ENCODE data around the gene FKBP5.

Gene FKBP5

DNA sequence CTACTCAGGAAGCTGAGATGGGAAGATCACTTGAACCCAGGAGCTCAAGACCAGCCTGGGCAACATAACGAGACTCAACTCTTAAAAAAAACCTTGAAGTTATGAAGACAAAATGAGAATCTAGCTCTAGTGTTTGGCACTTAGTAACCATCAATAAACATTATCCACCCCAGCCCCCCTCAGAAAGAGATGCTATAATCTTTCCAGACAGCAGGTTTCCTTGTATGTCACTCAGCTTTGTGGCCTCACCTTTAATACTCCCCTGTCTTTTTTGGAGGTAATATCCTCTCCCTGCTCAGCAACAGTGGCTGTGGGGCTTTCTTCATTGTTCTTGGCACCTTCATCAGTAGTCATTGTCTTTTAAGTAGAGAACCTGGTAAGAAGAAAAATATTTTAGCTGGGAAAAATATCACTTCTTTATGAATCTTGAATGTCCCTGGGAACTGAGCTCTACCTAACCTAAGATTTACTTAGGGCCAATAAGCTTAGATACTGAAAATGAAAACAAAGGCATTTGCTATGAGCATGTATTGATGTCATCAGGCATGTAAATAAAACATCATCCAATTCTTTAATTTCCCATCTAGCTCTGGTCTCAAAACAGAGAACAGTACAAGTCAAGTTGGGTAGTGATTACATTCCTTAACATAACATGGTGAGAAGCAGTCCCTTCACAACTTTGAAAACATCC, 46.1 kb downstream of the FKBP5 start:
- DNase-seq (ENCODE audit: low read depth), result no peak
- no peak overlapping the region for H3K4me3 ChIP-seq (ENCODE audit: low read depth, low read length)
- TF ChIP-seq, protein P1, sequence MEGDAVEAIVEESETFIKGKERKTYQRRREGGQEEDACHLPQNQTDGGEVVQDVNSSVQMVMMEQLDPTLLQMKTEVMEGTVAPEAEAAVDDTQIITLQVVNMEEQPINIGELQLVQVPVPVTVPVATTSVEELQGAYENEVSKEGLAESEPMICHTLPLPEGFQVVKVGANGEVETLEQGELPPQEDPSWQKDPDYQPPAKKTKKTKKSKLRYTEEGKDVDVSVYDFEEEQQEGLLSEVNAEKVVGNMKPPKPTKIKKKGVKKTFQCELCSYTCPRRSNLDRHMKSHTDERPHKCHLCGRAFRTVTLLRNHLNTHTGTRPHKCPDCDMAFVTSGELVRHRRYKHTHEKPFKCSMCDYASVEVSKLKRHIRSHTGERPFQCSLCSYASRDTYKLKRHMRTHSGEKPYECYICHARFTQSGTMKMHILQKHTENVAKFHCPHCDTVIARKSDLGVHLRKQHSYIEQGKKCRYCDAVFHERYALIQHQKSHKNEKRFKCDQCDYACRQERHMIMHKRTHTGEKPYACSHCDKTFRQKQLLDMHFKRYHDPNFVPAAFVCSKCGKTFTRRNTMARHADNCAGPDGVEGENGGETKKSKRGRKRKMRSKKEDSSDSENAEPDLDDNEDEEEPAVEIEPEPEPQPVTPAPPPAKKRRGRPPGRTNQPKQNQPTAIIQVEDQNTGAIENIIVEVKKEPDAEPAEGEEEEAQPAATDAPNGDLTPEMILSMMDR (conservative IDR thresholded peaks at IDR 0.05; ENCODE audit: low read depth, low read length), result no peak

DNA sequence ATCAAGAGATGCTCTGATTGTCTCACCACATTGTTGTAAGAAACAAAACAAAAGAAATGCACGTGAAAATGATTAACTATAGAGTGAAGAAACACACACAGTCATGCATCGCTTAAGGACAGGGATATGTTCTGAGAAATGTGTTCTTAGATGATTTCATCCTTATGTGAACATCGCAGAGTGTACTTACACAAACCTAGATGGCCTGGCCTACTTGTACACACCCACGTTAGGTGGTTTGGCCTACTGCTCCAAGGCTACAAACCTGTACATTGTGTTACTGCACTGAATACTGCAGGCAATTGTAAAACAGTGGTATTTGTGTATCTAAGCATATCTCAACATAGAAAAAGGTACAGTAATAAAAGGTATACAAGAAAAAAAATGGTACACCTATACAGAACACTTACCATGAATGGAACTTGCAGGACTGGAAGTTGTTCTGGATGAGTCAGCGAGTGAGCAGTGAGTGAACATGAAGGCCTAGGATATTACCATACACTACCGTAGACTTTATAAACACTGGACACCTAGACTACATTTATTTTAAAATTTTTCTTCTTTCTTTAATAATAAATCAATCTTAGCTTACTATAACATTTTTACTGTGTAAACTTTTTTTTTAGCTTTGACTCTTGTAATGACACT, 48.6 kb downstream of the FKBP5 start:
- DNase-seq (ENCODE audit: low read depth), result no peak
- TF ChIP-seq, protein P1 (conservative IDR thresholded peaks at IDR 0.05; ENCODE audit: low read depth, low read length), result no peak
- H3K4me3 ChIP-seq (ENCODE audit: low read depth, low read length), result no peak overlapping the region

DNA sequence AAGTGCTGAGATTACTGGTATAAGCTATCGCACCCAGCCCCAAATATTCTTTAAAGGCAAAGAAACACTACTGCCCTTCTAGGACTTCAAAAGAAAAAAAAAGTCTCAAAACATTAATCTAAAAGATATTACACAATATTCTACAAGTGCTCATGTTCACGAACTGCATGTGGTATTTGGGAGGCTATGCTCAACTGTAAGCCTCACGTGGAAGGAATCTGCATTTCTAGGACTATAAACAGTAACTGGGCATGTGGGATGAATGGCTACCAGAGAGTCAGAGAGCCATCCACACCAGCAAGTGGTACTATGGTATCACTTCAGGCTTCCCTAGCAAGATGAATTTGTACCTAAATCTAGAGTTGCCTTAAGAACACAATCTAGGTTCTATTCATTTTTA, 50.0 kb downstream of the FKBP5 start:
- no peak for DNase-seq (ENCODE audit: low read depth)
- H3K4me3 ChIP-seq (ENCODE audit: low read depth, low read length), result no peak overlapping the region
- TF ChIP-seq, protein P1 (conservative IDR thresholded peaks at IDR 0.05; ENCODE audit: low read depth, low read length), result no peak

DNA sequence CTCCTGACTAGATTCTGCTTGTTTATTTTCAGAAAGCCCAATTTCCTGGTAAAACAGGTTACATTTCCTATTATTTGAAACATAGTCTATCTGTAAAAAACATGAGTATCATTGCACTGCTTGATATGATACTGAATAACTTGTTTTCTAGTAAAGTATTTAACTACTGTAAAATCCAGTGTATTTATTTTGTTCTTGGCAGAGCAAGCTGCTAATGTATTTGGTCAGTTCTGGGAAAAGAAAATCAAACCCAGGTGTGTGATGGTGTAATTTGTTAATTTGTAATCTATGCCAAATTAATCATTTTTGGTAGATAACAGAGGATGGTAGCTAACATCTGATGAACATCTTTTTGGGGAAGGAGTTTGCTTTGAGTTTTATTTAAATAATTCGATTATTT, 50.8 kb downstream of the FKBP5 start:
- no peak for DNase-seq (ENCODE audit: low read depth)
- no peak overlapping the region for H3K4me3 ChIP-seq (ENCODE audit: low read depth, low read length)
- TF ChIP-seq, protein P1 (conservative IDR thresholded peaks at IDR 0.05; ENCODE audit: low read depth, low read length), result no peak

DNA sequence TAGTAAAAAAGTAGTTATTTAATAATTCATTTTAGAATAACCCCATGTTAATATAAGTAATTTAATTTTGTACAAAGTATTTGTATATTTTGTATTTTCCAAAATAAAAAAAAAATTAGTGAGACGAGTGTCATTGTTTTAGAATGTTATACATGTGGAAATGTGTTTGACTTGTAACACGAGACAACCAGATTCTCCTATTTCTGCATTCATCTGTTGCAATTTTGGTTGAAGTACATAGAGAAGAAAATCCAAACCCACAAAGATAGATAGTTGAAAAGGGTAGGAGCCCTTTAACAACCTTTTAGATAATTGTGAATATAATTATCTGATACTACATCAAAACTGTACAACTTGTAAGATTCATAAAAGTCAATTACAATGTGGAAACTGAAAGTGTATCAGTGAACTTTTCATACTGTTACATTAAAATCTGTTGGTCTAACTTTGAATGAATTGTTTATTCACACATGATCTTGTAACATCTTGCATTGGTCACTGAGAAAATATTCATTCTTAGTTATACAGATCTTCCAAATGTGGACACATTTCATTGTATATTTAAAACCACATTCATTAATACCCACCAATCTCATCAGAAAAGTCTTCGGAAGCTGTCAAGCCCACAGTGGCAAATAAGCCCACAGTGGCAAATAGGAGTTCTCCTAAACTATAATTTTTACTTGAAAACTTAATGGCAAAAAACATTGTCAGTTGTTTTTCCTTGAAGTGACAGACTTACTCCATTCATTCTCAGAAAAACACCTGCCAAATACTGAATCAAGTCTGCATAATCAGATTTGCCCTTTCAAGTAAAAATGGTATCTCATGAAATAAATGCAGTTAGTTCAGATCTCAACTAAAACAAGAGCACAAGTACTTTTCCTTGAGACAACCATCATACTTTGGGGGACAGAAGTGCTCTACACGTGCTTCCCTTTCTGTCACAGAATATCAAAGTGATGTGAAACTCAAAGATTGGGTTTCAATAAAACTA, 52.8 kb downstream of the FKBP5 start:
- TF ChIP-seq, protein P1 (conservative IDR thresholded peaks at IDR 0.05; ENCODE audit: low read depth, low read length), result no peak
- peak; percentile 50 for DNase-seq (ENCODE audit: low read depth)
- H3K4me3 ChIP-seq (ENCODE audit: low read depth, low read length), result no peak overlapping the region

DNA sequence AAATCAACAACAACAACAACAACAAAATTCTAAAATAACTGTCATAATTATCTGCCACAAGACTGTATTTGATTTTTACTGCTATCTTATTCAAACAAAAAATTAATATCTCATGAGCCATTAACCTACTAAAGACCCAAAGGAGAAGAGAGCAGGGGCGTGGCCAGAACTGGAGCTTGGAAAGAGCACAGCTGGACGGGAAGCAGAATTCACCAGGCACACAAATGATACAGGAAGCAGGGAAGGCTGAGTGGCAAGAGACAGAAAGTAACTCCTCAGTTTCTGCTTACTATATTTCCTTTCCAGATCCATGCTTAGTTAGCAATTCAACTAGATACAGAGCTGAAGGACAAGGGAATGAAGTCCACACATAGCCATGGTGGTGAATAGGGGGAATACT, 54.4 kb downstream of the FKBP5 start:
- no peak for DNase-seq (ENCODE audit: low read depth)
- TF ChIP-seq, protein P1 (conservative IDR thresholded peaks at IDR 0.05; ENCODE audit: low read depth, low read length), result no peak
- H3K4me3 ChIP-seq (ENCODE audit: low read depth, low read length), result no peak overlapping the region
